ENCODE data around the gene SLC35E3. TPM values are rescaled to one million over a fixed set of nuclear protein-coding genes. Genes with fewer than 3 reads are reported as not detected.

SLC35E3 gene
- total and polyA plus RNA-seq, 7 donors, result under 0.01 to 5.3 (median 1.8) TPM

- Histone ChIP-seq H3K4me3 (no peak overlapping the region), H3K27me3 (no peaks in the 10 kb centered on the region), H3K36me3 (peaks cover 0 to 66% (median 3%) of the 10 kb centered on the region in 4 donors), H3K27ac (no peak overlapping the region), H3K4me1 (no peaks in the 10 kb centered on the region), H3K9me3 (no peaks in the 10 kb centered on the region)
- TF ChIP-seq POLR2A (IDR thresholded peaks at IDR 0.05) (no peak), CTCF (IDR thresholded peaks at IDR 0.05) (no peak), POLR2AphosphoS5 (IDR thresholded peaks at IDR 0.05) (no peak), EP300 (IDR thresholded peaks at IDR 0.05) (no peak)
- intact Hi-C loops (cut with DNase I), result no loop called here
- no peak for DNase-seq
- WGBS, 2 donors, result 97% methylated on average over 3 of the region's 3 CpGs
Observed at GRCh38 chr12:68761442-68761812, 15.5 kb downstream of the SLC35E3 start.

- Histone ChIP-seq H3K9me3 (no peaks in the 10 kb centered on the region), H3K27ac (no peak overlapping the region), H3K27me3 (no peaks in the 10 kb centered on the region), H3K36me3 (peaks cover 0 to 66% (median 3%) of the 10 kb centered on the region in 4 donors), H3K4me1 (no peaks in the 10 kb centered on the region), H3K4me3 (no peak overlapping the region)
- no peak for TF ChIP-seq POLR2A (IDR thresholded peaks at IDR 0.05)
- TF ChIP-seq POLR2AphosphoS5 (IDR thresholded peaks at IDR 0.05), result no peak
- no peak for TF ChIP-seq CTCF (IDR thresholded peaks at IDR 0.05)
- TF ChIP-seq EP300 (IDR thresholded peaks at IDR 0.05), result no peak
- WGBS, 2 donors, result 67 to 87% methylated on average over 8 of the region's 8 CpGs
- intact Hi-C loops (cut with DNase I), result no loop called here
- DNase-seq, result no peak
Observed at GRCh38 chr12:68761901-68762630, 16.1 kb downstream of the SLC35E3 start.

- Histone ChIP-seq H3K36me3 (peaks cover 0 to 64% (median 2%) of the 10 kb centered on the region in 4 donors), H3K27ac (no peak overlapping the region), H3K27me3 (no peaks in the 10 kb centered on the region), H3K9me3 (no peaks in the 10 kb centered on the region), H3K4me3 (no peak overlapping the region), H3K4me1 (no peaks in the 10 kb centered on the region)
- TF ChIP-seq POLR2AphosphoS5 (IDR thresholded peaks at IDR 0.05) (no peak), CTCF (IDR thresholded peaks at IDR 0.05) (no peak), EP300 (IDR thresholded peaks at IDR 0.05) (no peak), POLR2A (IDR thresholded peaks at IDR 0.05) (no peak)
- intact Hi-C loops (cut with DNase I), result no loop called here
- DNase-seq, result no peak
- 96 to 98% methylated on average over 3 of the region's 3 CpGs for WGBS, 2 donors
Observed at GRCh38 chr12:68762691-68763090, 16.7 kb downstream of the SLC35E3 start.

- H3K4me1 ChIP-seq, result no peaks in the 10 kb centered on the region
- H3K27me3 ChIP-seq, result no peaks in the 10 kb centered on the region
- intact Hi-C loops (cut with DNase I), result no loop called here
- TF ChIP-seq POLR2AphosphoS5 (IDR thresholded peaks at IDR 0.05) (no peak), EP300 (IDR thresholded peaks at IDR 0.05) (no peak), POLR2A (IDR thresholded peaks at IDR 0.05) (no peak), CTCF (IDR thresholded peaks at IDR 0.05) (no peak)
- 97 to 100% methylated on average over 1 of the region's 1 CpG for WGBS, 2 donors
- no peak overlapping the region for H3K4me3 ChIP-seq
- DNase-seq, result no peak
- H3K36me3 ChIP-seq, result peaks cover 0 to 53% (median 2%) of the 10 kb centered on the region in 4 donors
- H3K9me3 ChIP-seq, result no peaks in the 10 kb centered on the region
- H3K27ac ChIP-seq, result no peak overlapping the region
Observed at GRCh38 chr12:68765696-68766095, 19.7 kb downstream of the SLC35E3 start.

GRCh38 chr12:68766646-68767045 lies 20.7 kb downstream of the SLC35E3 start:
- peaks cover 0 to 44% (median 2%) of the 10 kb centered on the region in 4 donors for H3K36me3 ChIP-seq

More at GRCh38 chr12:68766646-68767045, 20.7 kb downstream of the SLC35E3 start:
- no peak overlapping the region for H3K27ac ChIP-seq
- TF ChIP-seq EP300 (IDR thresholded peaks at IDR 0.05) (no peak), POLR2A (IDR thresholded peaks at IDR 0.05) (no peak), POLR2AphosphoS5 (IDR thresholded peaks at IDR 0.05) (no peak), CTCF (IDR thresholded peaks at IDR 0.05) (no peak)
- no peaks in the 10 kb centered on the region for H3K27me3 ChIP-seq
- 94 to 96% methylated on average over 2 of the region's 2 CpGs for WGBS, 2 donors
- H3K9me3 ChIP-seq, result no peaks in the 10 kb centered on the region
- no peak for DNase-seq
- no peak overlapping the region for H3K4me3 ChIP-seq
- intact Hi-C loops (cut with DNase I), result no loop called here
- H3K4me1 ChIP-seq, result no peaks in the 10 kb centered on the region

Measured in sigmoid colon (tissue), 7 donors.